Effector memory CD8-positive, alpha-beta T cell (primary cell): Measurements from ENCODE around the gene SLC26A9.

Source experiments
- ATAC-seq: fragments of 150-1000 bp; cut with Tn5 transposase; replicated peaks from 2 replicates; pipeline ENCODE4 v1.10.0; 2021; ENCODE audit warnings: mild to moderate bottlenecking, moderate library complexity
- DNase-seq, 3 experiments: peaks; one replicate each; pipeline ENCODE4 v3.0.0; 2021
- H3K27ac Mint-ChIP-seq, 2 donors: one replicate each; pipeline ENCODE4 v1.8.0; 2022; ENCODE audit warnings: mild to moderate bottlenecking in 2 of 2, mixed read lengths in 2 of 2, moderate library complexity in 2 of 2
- H3K27me3 Mint-ChIP-seq, 2 donors: one replicate each; pipeline ENCODE4 v1.8.0; 2022; ENCODE audit warnings: mixed read lengths in 2 of 2
- H3K36me3 Mint-ChIP-seq: one replicate; pipeline ENCODE4 v1.8.0; 2022; ENCODE audit warnings: mild to moderate bottlenecking, moderate library complexity, mixed read lengths; ENCODE audit not compliant: insufficient read depth
- H3K4me1 Mint-ChIP-seq, 2 donors: one replicate each; pipeline ENCODE4 v1.8.0; 2022; ENCODE audit warnings: low read depth in 2 of 2, mixed read lengths in 2 of 2
- H3K4me3 Mint-ChIP-seq, 2 donors: one replicate each; pipeline ENCODE4 v1.8.0; 2022; ENCODE audit warnings: mild to moderate bottlenecking in 2 of 2, mixed read lengths in 2 of 2, moderate library complexity in 2 of 2
- H3K9me3 Mint-ChIP-seq, 2 donors: one replicate each; pipeline ENCODE4 v1.8.0; 2022; ENCODE audit warnings: mixed read lengths in 2 of 2

SLC26A9 gene

DNA sequence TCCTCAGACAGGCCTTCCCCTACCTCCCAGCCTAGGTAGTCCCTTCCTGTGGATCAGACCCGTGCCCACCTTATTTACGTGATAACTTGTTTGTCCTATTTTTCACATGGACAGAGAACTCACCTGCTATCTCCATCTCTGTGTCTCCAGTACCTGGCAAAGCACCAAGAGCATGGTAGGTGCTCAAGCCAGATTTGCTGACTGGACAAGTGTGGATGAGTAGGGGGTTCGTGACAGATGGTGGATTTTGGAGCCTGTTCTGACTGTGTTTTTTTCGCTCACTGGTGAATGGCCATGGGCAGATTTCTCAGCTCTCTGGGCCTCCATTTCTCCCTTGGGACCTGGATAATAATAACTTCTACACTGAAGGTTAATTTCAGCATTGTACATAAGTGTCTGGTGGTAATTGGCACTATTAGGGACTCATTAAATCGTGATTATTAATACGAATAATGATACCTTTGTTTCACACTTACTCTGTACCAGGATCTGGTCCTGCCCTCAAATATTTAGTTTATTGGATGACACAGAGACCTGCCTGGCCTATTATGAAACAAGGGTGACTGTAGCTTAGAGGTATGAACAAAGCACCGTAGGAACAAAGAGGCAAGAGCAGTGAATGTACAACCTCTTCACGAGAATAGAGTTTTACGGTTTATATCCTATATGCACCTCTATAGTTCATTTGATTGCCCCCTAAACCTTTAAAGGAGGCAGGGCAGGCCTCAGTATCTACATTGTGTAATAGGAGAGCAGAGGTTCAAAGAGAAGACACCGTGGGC lies 24.5 kb upstream of the SLC26A9 start:
- Mint-ChIP-seq H3K27me3 (peaks cover 11 to 32% of the 10 kb centered on the region in 2 donors), H3K4me1 (no peaks in the 10 kb centered on the region), H3K36me3 (no peaks in the 10 kb centered on the region), H3K9me3 (no peaks in the 10 kb centered on the region), H3K27ac (no peak overlapping the region), H3K4me3 (no peak overlapping the region)
- ATAC-seq: no peak
- no peak for DNase-seq

- H3K27me3 Mint-ChIP-seq: peaks cover 31 to 57% of the 10 kb centered on the region in 2 donors
- no peaks in the 10 kb centered on the region for H3K36me3 Mint-ChIP-seq
- ATAC-seq (no peak), DNase-seq (no peak)
- H3K4me1 Mint-ChIP-seq: peaks cover 0 to 2% of the 10 kb centered on the region in 2 donors
- H3K9me3 Mint-ChIP-seq: no peaks in the 10 kb centered on the region
- no peak overlapping the region for H3K27ac Mint-ChIP-seq
- H3K4me3 Mint-ChIP-seq: no peak overlapping the region
These were observed 22.0 kb upstream of the SLC26A9 start for GRCh38 chr1:205965036-205965884.

DNA sequence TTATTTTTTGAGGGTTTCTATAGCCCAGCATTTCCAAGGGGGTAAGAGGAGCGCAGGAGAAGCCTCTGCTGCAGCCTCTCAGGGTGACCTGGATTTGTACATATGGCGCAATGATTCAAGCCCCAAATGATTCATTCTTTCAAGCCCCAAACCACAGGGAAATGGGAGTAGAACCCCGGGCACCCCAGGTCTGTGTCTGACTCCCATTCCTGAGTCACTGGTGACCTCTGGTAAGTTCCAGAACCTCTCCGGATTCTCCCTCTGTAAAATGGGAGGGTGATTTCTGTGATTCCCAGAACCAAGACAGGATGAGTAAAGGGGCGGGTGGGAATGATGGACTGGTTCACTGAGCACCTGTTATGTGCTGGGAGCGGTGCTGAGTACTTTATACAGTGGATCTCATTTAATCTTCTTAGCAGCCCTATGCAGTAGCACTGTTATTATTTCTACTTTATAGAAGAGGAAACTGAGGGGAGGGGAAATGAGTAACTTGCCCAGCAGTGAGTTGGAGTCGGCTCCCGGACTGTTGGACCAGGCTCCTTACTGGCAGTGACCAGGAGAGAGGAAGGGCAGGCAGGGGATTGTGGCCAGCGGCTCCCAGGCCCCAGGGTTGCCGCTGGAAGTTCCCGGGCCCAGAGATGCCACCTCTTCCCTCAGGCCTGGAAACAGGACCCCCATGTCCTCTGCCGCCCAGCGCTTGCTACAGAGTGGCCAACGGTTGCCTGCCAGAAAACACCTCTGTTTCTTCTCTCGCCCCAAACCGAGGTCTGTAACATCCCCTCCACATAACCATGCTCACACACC lies 20.3 kb upstream of the SLC26A9 start:
- H3K36me3 Mint-ChIP-seq: no peaks in the 10 kb centered on the region
- no peak overlapping the region for H3K27ac Mint-ChIP-seq
- DNase-seq (no peak), ATAC-seq (no peak)
- H3K9me3 Mint-ChIP-seq: no peaks in the 10 kb centered on the region
- H3K27me3 Mint-ChIP-seq: peaks cover 47 to 74% of the 10 kb centered on the region in 2 donors
- H3K4me3 Mint-ChIP-seq: no peak overlapping the region
- H3K4me1 Mint-ChIP-seq: peaks cover 0 to 2% of the 10 kb centered on the region in 2 donors

- ATAC-seq: no peak
- H3K36me3 Mint-ChIP-seq: no peaks in the 10 kb centered on the region
- H3K4me1 Mint-ChIP-seq: peaks cover 0 to 2% of the 10 kb centered on the region in 2 donors
- no peak for DNase-seq
- no peaks in the 10 kb centered on the region for H3K9me3 Mint-ChIP-seq
- no peak overlapping the region for H3K27ac Mint-ChIP-seq
- H3K27me3 Mint-ChIP-seq: peaks cover 47 to 75% of the 10 kb centered on the region in 2 donors
- no peak overlapping the region for H3K4me3 Mint-ChIP-seq
These were observed 19.6 kb upstream of the SLC26A9 start for GRCh38 chr1:205962821-205963221.

DNA sequence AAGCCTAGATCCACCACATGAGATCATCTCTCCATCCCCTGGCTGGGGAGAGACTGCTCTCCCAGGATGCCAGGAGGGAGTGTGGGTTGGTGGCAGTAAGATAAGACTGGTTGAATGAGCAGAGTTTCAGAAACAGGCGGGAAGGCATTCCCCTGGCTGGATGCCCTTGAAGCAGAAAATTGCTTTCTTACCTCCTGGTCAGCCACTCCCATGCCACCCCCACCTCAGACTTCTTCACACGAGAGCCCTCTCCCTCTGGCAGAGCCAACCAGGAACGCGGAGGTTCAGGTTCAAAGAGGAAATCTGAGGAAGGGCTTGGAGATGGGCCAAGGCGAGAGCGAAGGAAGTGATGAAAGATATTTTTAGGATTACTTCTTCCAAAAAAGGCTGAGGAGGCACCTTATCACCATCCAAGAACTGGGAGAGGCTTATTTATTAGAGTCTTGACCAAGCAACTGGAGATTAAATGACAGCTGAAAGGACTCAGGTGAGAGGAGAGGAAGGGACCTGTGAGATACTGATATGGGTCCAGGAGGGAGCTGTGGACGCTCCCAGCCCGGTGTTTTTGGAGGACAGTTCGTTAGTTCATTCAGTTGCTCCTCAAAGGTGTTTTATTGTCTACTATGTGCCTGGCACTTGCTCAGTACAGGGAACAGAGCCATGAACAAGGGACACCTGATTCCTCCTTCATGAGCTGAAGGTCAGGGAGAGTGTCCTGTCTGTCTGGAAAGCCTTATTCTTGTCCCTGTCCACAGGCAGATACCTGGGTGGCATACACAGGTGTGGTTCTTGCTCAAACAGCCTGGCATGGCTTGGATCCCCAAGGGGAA lies 18.9 kb upstream of the SLC26A9 start:
- no peak overlapping the region for H3K4me3 Mint-ChIP-seq
- H3K27me3 Mint-ChIP-seq: peaks cover 47 to 76% of the 10 kb centered on the region in 2 donors
- no peak overlapping the region for H3K27ac Mint-ChIP-seq
- peaks cover 0 to 2% of the 10 kb centered on the region in 2 donors for H3K4me1 Mint-ChIP-seq
- H3K9me3 Mint-ChIP-seq: no peaks in the 10 kb centered on the region
- ATAC-seq (no peak), DNase-seq (no peak)
- H3K36me3 Mint-ChIP-seq: no peaks in the 10 kb centered on the region

GRCh38 chr1:205961405-205961804 lies 18.1 kb upstream of the SLC26A9 start:
- H3K27me3 Mint-ChIP-seq: peaks cover 47 to 84% of the 10 kb centered on the region in 2 donors
- H3K4me1 Mint-ChIP-seq: peaks cover 0 to 2% of the 10 kb centered on the region in 2 donors
- H3K27ac Mint-ChIP-seq: no peak overlapping the region
- DNase-seq: no peak
- no peaks in the 10 kb centered on the region for H3K36me3 Mint-ChIP-seq
- no peak for ATAC-seq
- no peaks in the 10 kb centered on the region for H3K9me3 Mint-ChIP-seq
- H3K4me3 Mint-ChIP-seq: no peak overlapping the region

DNA sequence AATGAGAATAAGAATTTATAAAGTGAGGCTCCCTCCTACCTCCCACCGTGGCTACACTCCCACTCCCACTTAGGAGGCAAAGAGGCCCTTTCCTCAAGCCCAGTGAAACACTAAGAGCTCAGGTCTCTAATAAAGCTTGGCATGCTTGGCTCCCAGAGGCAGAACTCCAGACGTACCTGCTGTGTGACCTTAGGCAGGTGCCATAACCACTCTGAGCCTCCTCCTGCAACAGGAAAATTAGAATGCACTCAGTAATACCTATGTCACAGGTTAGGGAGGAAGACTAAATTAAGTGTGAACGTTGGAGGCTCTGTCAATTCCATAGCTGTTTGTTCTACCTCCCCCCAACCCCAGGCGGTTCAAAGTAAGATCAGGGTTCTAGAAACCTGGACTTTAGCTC lies 16.5 kb upstream of the SLC26A9 start:
- H3K27me3 Mint-ChIP-seq: peaks cover 59 to 76% of the 10 kb centered on the region in 2 donors
- H3K4me1 Mint-ChIP-seq: peaks cover 0 to 2% of the 10 kb centered on the region in 2 donors
- no peak for DNase-seq
- ATAC-seq: no peak
- H3K4me3 Mint-ChIP-seq: no peak overlapping the region
- no peaks in the 10 kb centered on the region for H3K36me3 Mint-ChIP-seq
- H3K27ac Mint-ChIP-seq: no peak overlapping the region
- H3K9me3 Mint-ChIP-seq: no peaks in the 10 kb centered on the region

DNA sequence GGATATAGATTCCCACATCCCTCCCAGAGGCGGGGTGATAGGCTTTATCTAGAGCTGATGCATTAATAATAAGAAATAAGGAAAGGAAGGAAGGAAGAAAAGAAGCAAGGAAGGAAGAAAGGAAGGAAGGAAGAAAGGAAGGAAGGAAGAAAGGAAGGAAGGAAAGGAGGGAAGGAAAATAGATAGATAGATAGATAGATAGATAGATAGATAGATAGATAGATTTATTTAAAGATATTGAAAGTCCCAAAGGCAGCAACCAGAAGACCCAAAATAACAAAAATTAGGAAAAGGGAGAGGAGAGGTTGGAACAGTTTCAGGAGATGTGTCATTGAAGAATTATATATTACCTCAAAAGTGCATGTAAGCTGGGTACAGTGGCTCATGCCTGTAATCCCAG lies 12.2 kb upstream of the SLC26A9 start:
- Mint-ChIP-seq H3K4me1 (no peaks in the 10 kb centered on the region), H3K4me3 (no peak overlapping the region), H3K36me3 (no peaks in the 10 kb centered on the region), H3K27me3 (peaks cover 31 to 50% of the 10 kb centered on the region in 2 donors), H3K9me3 (no peaks in the 10 kb centered on the region), H3K27ac (no peak overlapping the region)
- DNase-seq: no peak
- ATAC-seq: no peak

DNA sequence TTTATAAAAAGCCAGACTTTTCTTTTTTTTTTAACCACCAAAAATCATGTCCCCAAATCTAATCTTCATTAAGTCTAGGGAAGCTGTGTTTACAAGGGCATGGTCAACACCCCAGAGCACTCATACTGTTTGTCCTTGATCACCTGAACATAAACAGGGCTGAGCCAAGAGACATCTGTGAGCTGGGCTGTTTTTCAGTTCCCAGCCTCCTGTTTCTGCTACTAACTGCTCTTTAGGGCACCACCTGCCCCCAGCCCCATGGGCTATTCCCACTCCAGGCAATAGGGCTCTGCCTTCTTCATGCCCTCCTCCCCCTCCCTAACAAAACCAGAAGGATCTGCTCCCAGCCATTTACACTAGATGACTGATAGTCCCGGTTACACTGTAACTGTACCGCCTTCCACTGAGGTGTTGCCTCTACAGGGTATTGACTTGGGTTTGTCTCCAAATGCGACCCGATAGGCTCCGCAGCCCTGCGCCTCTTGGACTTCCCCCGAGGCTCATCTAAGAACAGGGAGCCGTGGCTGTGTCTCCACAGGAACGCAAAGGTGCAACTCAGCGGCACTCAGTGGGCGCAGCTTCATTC lies 11.7 kb upstream of the SLC26A9 start:
- no peak overlapping the region for H3K4me3 Mint-ChIP-seq
- H3K36me3 Mint-ChIP-seq: no peaks in the 10 kb centered on the region
- no peaks in the 10 kb centered on the region for H3K9me3 Mint-ChIP-seq
- ATAC-seq: no peak
- no peak overlapping the region for H3K27ac Mint-ChIP-seq
- peaks cover 26 to 46% of the 10 kb centered on the region in 2 donors for H3K27me3 Mint-ChIP-seq
- H3K4me1 Mint-ChIP-seq: no peaks in the 10 kb centered on the region
- DNase-seq: no peak

- no peaks in the 10 kb centered on the region for H3K36me3 Mint-ChIP-seq
These were observed 8.5 kb upstream of the SLC26A9 start for GRCh38 chr1:205951746-205952145.

GRCh38 chr1:205950826-205951549 lies 7.7 kb upstream of the SLC26A9 start:
- Mint-ChIP-seq H3K4me3 (no peak overlapping the region), H3K27me3 (peaks cover 24 to 44% of the 10 kb centered on the region in 2 donors), H3K36me3 (no peaks in the 10 kb centered on the region), H3K4me1 (no peaks in the 10 kb centered on the region), H3K9me3 (no peaks in the 10 kb centered on the region), H3K27ac (no peak overlapping the region)
- DNase-seq (no peak), ATAC-seq (no peak)

More at GRCh38 chr1:205951746-205952145, 8.5 kb upstream of the SLC26A9 start:
- H3K9me3 Mint-ChIP-seq: no peaks in the 10 kb centered on the region
- DNase-seq (no peak), ATAC-seq (no peak)
- no peaks in the 10 kb centered on the region for H3K4me1 Mint-ChIP-seq
- no peak overlapping the region for H3K27ac Mint-ChIP-seq
- peaks cover 21 to 43% of the 10 kb centered on the region in 2 donors for H3K27me3 Mint-ChIP-seq
- H3K4me3 Mint-ChIP-seq: no peak overlapping the region

DNA sequence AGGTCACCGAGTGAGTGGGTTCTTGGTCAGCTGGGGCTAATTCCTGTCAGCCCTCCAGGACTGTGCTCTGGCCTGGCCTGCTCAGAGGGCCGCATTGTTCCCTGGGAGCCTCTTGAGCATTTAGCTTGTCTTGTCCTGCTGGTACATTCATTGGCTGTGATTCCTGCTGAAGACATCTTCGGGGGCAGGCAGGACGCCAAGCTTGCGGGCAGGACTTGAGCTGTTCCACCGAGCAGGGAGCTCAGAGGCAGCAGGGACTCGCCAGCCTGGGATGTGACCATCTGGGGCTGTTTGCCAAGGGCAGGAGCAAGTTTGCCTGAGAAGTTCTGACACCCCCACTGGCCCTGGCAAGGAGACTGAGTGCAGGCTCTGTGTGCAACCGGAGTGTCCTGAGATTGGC lies 7.0 kb upstream of the SLC26A9 start:
- no peak overlapping the region for H3K27ac Mint-ChIP-seq
- peaks cover 26 to 51% of the 10 kb centered on the region in 2 donors for H3K27me3 Mint-ChIP-seq
- ATAC-seq: no peak
- H3K36me3 Mint-ChIP-seq: no peaks in the 10 kb centered on the region
- DNase-seq: no peak
- no peaks in the 10 kb centered on the region for H3K9me3 Mint-ChIP-seq
- H3K4me1 Mint-ChIP-seq: no peaks in the 10 kb centered on the region
- no peak overlapping the region for H3K4me3 Mint-ChIP-seq
